Right lobe of liver (tissue), 4 donors: ENCODE results near the gene PLXNC1.

Experiments
- POLR2A ChIP-seq: fragments of 450-650 bp; IDR thresholded peaks from one replicate; pipeline ENCODE4 v1.6.1; 2017; ENCODE audit warnings: antibody characterized with exemption, mild to moderate bottlenecking
- TF ChIP-seq, protein P1 (sequence below), 4 donors: fragments of 200-600 bp in 3 of 4; fragments of 450-650 bp in 1 of 4; IDR thresholded peaks; one replicate each; pipeline versions ENCODE4 v1.5.1 to v1.8.0; 2016 to 2022; ENCODE audit warnings: antibody characterized with exemption in 4 of 4, mild to moderate bottlenecking in 2 of 4
- donor health status: DM: no; HTN: no; CAD: no.
- donor health status: DM: no; HTN: no; CAD: no.
- donor health status: DM: no; HTN: yes; CAD: no.

GRCh38 chr12:94228488-94228907, 80.1 kb downstream of the PLXNC1 start:
- TF ChIP-seq, protein P1, sequence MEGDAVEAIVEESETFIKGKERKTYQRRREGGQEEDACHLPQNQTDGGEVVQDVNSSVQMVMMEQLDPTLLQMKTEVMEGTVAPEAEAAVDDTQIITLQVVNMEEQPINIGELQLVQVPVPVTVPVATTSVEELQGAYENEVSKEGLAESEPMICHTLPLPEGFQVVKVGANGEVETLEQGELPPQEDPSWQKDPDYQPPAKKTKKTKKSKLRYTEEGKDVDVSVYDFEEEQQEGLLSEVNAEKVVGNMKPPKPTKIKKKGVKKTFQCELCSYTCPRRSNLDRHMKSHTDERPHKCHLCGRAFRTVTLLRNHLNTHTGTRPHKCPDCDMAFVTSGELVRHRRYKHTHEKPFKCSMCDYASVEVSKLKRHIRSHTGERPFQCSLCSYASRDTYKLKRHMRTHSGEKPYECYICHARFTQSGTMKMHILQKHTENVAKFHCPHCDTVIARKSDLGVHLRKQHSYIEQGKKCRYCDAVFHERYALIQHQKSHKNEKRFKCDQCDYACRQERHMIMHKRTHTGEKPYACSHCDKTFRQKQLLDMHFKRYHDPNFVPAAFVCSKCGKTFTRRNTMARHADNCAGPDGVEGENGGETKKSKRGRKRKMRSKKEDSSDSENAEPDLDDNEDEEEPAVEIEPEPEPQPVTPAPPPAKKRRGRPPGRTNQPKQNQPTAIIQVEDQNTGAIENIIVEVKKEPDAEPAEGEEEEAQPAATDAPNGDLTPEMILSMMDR (IDR thresholded peaks at IDR 0.05): no peak
- no peak for TF ChIP-seq POLR2A
